SK-N-SH (cell line): ENCODE data around the gene ADAMTS14. TPM values are rescaled to one million over a fixed set of nuclear protein-coding genes. Genes with fewer than 3 reads are reported as not detected.
A peak's percentile ranks its signal among the peaks of the same experiment; 100 is the strongest.

ENCODE experiments used
- CTCF ChIA-PET: fragments of 300-600, 350-600 bp; formaldehyde crosslinking; extraction: SDS; loops from one replicate; lab custom pipeline; 2021; lab: Yijun Ruan, JAX
- POLR2A ChIA-PET: fragments of 350-600 bp; sonication (Branson Sonifier 250); formaldehyde crosslinking; extraction: SDS; loops from one replicate; lab custom pipeline; 2020; ENCODE audit warnings: antibody characterized with exemption, inconsistent platforms; lab: Yijun Ruan, JAX
- DNase-seq: peaks from one replicate; pipeline ENCODE4 v3.0.0; 2012
- H2AFZ ChIP-seq: fragments of 200-600 bp; sonication (generic); 2 replicates; pipeline ENCODE4 v1.8.1; 2016; ENCODE audit warnings: antibody characterized with exemption, mild to moderate bottlenecking, low read depth
- H3F3A ChIP-seq: fragments of 200-600 bp; sonication (generic); replicated peaks from 2 replicates; pipeline ENCODE3; 2016; ENCODE audit warnings: antibody characterized with exemption, mild to moderate bottlenecking; ENCODE audit not compliant: insufficient read depth
- H3K27ac ChIP-seq, 2 experiments: fragments of 200-500 bp in 1 of 2; fragments of 200-600 bp in 1 of 2; sonication (Bioruptor generic) in 1 of 2; sonication (generic), shearing (Covaris generic) in 1 of 2; 2 replicates each; pipeline versions ENCODE4 v1.5.1 to v1.6.1; 2014 to 2016; ENCODE audit warnings: low read depth in 2 of 2, inconsistent platforms in 1 of 2, low read length in 1 of 2, mild to moderate bottlenecking in 1 of 2, mixed read lengths in 1 of 2
- H3K27me3 ChIP-seq: fragments of 200-600 bp; sonication (generic), shearing (Covaris generic); 2 replicates; pipeline ENCODE4 v1.6.1; 2016; ENCODE audit warnings: mixed run types; ENCODE audit not compliant: insufficient read depth
- H3K36me3 ChIP-seq, 2 experiments: fragments of 200-500 bp in 1 of 2; fragments of 200-600 bp in 1 of 2; sonication (Bioruptor generic) in 1 of 2; sonication (generic) in 1 of 2; replicated peaks in 1 of 2; 2 replicates each; pipeline versions ENCODE3 to v1.5.1; 2014 to 2016; ENCODE audit warnings: low read length in 1 of 2, mild to moderate bottlenecking in 1 of 2; ENCODE audit not compliant: insufficient read depth in 2 of 2, control insufficient read depth in 1 of 2
- H3K4me1 ChIP-seq, 2 experiments: fragments of 200-500 bp in 1 of 2; fragments of 200-600 bp in 1 of 2; sonication (Bioruptor generic) in 1 of 2; sonication (generic), shearing (Covaris generic) in 1 of 2; 2 replicates each; pipeline versions ENCODE4 v1.5.1 to v1.6.1; 2014 to 2016; ENCODE audit warnings: low read depth in 1 of 2, low read length in 1 of 2, mixed run types in 1 of 2; ENCODE audit not compliant: insufficient read depth in 2 of 2, control insufficient read depth in 1 of 2
- H3K4me2 ChIP-seq: fragments of 200-600 bp; sonication (generic), shearing (Covaris generic); 2 replicates; pipeline ENCODE4 v1.6.1; 2017; ENCODE audit warnings: mixed run types
- H3K4me3 ChIP-seq, 2 experiments: fragments of 200-500 bp in 1 of 2; fragments of 200-600 bp in 1 of 2; sonication (Bioruptor generic) in 1 of 2; sonication (generic), shearing (Covaris generic) in 1 of 2; 2 replicates each; pipeline versions ENCODE4 v1.5.1 to v1.8.1; 2014 to 2016; ENCODE audit warnings: low read depth in 2 of 2, inconsistent platforms in 1 of 2, low read length in 1 of 2, mild to moderate bottlenecking in 1 of 2, mixed read lengths in 1 of 2, moderate library complexity in 1 of 2
- H3K79me2 ChIP-seq: fragments of 200-600 bp; sonication (generic); 2 replicates; pipeline ENCODE4 v1.8.1; 2017; ENCODE audit warnings: mild to moderate bottlenecking; ENCODE audit not compliant: insufficient read depth
- H3K9ac ChIP-seq: fragments of 200-600 bp; sonication (generic); 2 replicates; pipeline ENCODE4 v1.6.1; 2017; ENCODE audit warnings: mixed run types
- H3K9me2 ChIP-seq: fragments of 200-600 bp; sonication (generic); 2 replicates; pipeline ENCODE4 v1.6.1; 2017; ENCODE audit warnings: mixed run types
- H3K9me3 ChIP-seq: fragments of 200-600 bp; sonication (generic); 2 replicates; pipeline ENCODE4 v1.6.1; 2017; ENCODE audit warnings: mixed run types, mild to moderate bottlenecking, moderate library complexity
- H4K20me1 ChIP-seq: fragments of 200-600 bp; sonication (generic); 2 replicates; pipeline ENCODE4 v1.6.1; 2017; ENCODE audit warnings: mild to moderate bottlenecking, mixed run types; ENCODE audit not compliant: insufficient read depth
- EP300 ChIP-seq, 2 experiments: IDR thresholded peaks; 2 replicates each; pipeline versions ENCODE4 v1.4.0 to v1.6.1; 2012; ENCODE audit warnings: borderline replicate concordance in 1 of 2, low read depth in 1 of 2, low read length in 1 of 2
- EZH2phosphoT487 ChIP-seq: fragments of 200-600 bp; sonication (generic); IDR thresholded peaks from 2 replicates; pipeline ENCODE4 v1.6.1; 2017; ENCODE audit warnings: low read depth, mixed run types, mild to moderate bottlenecking, antibody characterized with exemption, moderate library complexity, borderline replicate concordance
- FOSL2 ChIP-seq: IDR thresholded peaks from 2 replicates; pipeline ENCODE4 v1.4.0; 2012; ENCODE audit warnings: low read depth, mild to moderate bottlenecking, moderate library complexity, borderline replicate concordance
- GABPA ChIP-seq: IDR thresholded peaks from 2 replicates; pipeline ENCODE4 v1.4.0; 2012; ENCODE audit warnings: low read depth, mild to moderate bottlenecking
- IRF3 ChIP-seq: fragments of 150-350 bp; IDR thresholded peaks from 2 replicates; pipeline ENCODE4 v1.6.1; 2016; ENCODE audit warnings: mild to moderate bottlenecking, low read depth, low read length
- MAX ChIP-seq: IDR thresholded peaks from 2 replicates; pipeline ENCODE4 v1.4.0; 2012; ENCODE audit warnings: low read depth
- RFX5 ChIP-seq: IDR thresholded peaks from 2 replicates; pipeline ENCODE4 v1.6.1; 2012; ENCODE audit warnings: mild to moderate bottlenecking, improper control_type of control experiment, low read length
- RXRA ChIP-seq: IDR thresholded peaks from 2 replicates; pipeline ENCODE4 v1.4.0; 2012; ENCODE audit warnings: low read depth, mild to moderate bottlenecking, borderline replicate concordance
- USF2 ChIP-seq: fragments of 150-350 bp; IDR thresholded peaks from 2 replicates; pipeline ENCODE4 v1.6.1; 2017; ENCODE audit warnings: antibody characterized with exemption, low read length, low read depth, borderline replicate concordance
- ZBTB33 ChIP-seq: IDR thresholded peaks from 2 replicates; pipeline ENCODE4 v1.4.0; 2012; ENCODE audit warnings: low read depth, borderline replicate concordance
- WGBS: methylation state at CpG from one replicate; pipeline ENCODE4 v1.1.6; 2017; ENCODE audit warnings: low lambda C conversion rate; 5-methylcytosine and 5-hydroxymethylcytosine counted together
- polyA plus RNA-seq, 3 experiments: library from polyadenylated mRNA; depleted of rRNA; stranded (reverse); fragments of >200 nt; gene quantifications; 2 replicates each; pipeline ENCODE4 v1.2.3, GENCODE V29; 2012

ADAMTS14 gene
- polyA plus RNA-seq, 1 of the 3 experiments (the other 2 are of a cell fraction) = 1.1 TPM

- TF ChIP-seq EZH2phosphoT487 (no peak), EP300 (IDR thresholded peaks at IDR 0.05; ENCODE audit: borderline replicate concordance in 1 of 2, low read depth in 1 of 2, low read length in 1 of 2) (peak in 1 of 2 experiments; percentile 84; a peak in 3 of 4 replicates), MAX (peak; percentile 17; the same call in 1 of the 2 replicates), RFX5 (no peak), IRF3 (no peak), GABPA (no peak), RXRA (peak; percentile 75; the same call in 1 of the 2 replicates)
Measured at GRCh38 chr10:70656489-70656888, 15.8 kb upstream of the ADAMTS14 start (continued).

GRCh38 chr10:70657041-70657440, 15.3 kb upstream of the ADAMTS14 start:
- H3K9me3 ChIP-seq = no peaks in the 10 kb centered on the region
- ChIA-PET POLR2A (no interaction called here), CTCF (no interaction called here)
- no peak for DNase-seq
- H3F3A ChIP-seq = peaks cover 23% of the 10 kb centered on the region
- no peaks in the 10 kb centered on the region for H3K79me2 ChIP-seq
- no peak overlapping the region for H2AFZ ChIP-seq
- H3K4me3 ChIP-seq = no peak overlapping the region
- H3K27me3 ChIP-seq = no peaks in the 10 kb centered on the region
- peak overlapping the region in 1 of 2 experiments; percentile 98; a peak in 2 of 4 replicates for H3K27ac ChIP-seq
- WGBS = 91% methylated on average over 6 of the region's 6 CpGs
- peaks cover 9 to 10% of the 10 kb centered on the region in 2 experiments; a peak in 3 of 4 replicates for H3K4me1 ChIP-seq
- TF ChIP-seq ZBTB33 (no peak), FOSL2 (no peak), RFX5 (no peak), MAX (no peak), USF2 (no peak)
- H3K9ac ChIP-seq = peak overlapping the region; percentile 44
- no peaks in the 10 kb centered on the region for H3K9me2 ChIP-seq
- H4K20me1 ChIP-seq = no peaks in the 10 kb centered on the region
- peak overlapping the region; percentile 46 for H3K4me2 ChIP-seq
- H3K36me3 ChIP-seq = no peaks in the 10 kb centered on the region
